PFSK-1 (cell line): ENCODE data around the gene WFDC5.

Experiments used
- FOXP2 ChIP-seq: optimal IDR thresholded peaks from 2 replicates; pipeline ENCODE3; 2011; ENCODE audit warnings: borderline replicate concordance, control low read depth, inconsistent platforms; ENCODE audit not compliant: insufficient read depth; ENCODE audit errors: extremely low read length, extremely low read depth
- POLR2AphosphoS5 ChIP-seq: IDR thresholded peaks from 2 replicates; pipeline ENCODE4 v1.6.1; 2012; ENCODE audit warnings: low read depth, mild to moderate bottlenecking, control low read depth, low read length, moderate library complexity
- SIN3A ChIP-seq: IDR thresholded peaks from 2 replicates; pipeline ENCODE4 v1.6.1; 2012; ENCODE audit warnings: mild to moderate bottlenecking, low read length, moderate library complexity, borderline replicate concordance; ENCODE audit not compliant: insufficient read depth
- TAF1 ChIP-seq: IDR thresholded peaks from 2 replicates; pipeline ENCODE4 v1.6.1; 2012; ENCODE audit warnings: low read length, control low read depth, borderline replicate concordance; ENCODE audit not compliant: insufficient read depth
- TF ChIP-seq, protein P1 (sequence below), 2 experiments: IDR thresholded peaks; 2 replicates each; pipeline versions ENCODE4 v1.6.1 to v1.8.0; 2011 to 2012; ENCODE audit warnings: low read depth in 2 of 2, low read length in 2 of 2, control low read depth in 1 of 2, inconsistent platforms in 1 of 2, mild to moderate bottlenecking in 1 of 2, moderate library complexity in 1 of 2; ENCODE audit not compliant: insufficient read depth in 1 of 2

DNA sequence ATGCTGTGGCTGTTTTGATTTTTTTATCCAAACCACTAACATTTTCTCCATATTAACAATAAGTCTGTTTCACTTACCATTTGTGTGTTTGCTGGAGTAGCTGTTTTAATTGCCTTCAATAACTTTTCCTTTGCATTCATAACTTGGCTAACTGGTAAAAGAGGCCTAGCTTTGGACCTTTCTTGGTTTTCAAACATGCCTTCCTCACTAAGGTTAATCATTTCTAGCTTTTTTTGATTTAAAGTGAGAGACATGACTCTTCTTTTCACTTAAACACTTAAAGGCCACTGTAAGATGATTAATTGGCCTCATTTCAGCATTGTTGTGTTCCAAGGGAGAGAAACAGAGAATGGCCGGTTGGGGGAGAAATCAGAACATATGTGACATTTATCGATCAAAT is 6.4 kb upstream of the WFDC5 start:
- TF ChIP-seq TAF1, result no peak
- TF ChIP-seq, protein P1, sequence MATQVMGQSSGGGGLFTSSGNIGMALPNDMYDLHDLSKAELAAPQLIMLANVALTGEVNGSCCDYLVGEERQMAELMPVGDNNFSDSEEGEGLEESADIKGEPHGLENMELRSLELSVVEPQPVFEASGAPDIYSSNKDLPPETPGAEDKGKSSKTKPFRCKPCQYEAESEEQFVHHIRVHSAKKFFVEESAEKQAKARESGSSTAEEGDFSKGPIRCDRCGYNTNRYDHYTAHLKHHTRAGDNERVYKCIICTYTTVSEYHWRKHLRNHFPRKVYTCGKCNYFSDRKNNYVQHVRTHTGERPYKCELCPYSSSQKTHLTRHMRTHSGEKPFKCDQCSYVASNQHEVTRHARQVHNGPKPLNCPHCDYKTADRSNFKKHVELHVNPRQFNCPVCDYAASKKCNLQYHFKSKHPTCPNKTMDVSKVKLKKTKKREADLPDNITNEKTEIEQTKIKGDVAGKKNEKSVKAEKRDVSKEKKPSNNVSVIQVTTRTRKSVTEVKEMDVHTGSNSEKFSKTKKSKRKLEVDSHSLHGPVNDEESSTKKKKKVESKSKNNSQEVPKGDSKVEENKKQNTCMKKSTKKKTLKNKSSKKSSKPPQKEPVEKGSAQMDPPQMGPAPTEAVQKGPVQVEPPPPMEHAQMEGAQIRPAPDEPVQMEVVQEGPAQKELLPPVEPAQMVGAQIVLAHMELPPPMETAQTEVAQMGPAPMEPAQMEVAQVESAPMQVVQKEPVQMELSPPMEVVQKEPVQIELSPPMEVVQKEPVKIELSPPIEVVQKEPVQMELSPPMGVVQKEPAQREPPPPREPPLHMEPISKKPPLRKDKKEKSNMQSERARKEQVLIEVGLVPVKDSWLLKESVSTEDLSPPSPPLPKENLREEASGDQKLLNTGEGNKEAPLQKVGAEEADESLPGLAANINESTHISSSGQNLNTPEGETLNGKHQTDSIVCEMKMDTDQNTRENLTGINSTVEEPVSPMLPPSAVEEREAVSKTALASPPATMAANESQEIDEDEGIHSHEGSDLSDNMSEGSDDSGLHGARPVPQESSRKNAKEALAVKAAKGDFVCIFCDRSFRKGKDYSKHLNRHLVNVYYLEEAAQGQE (IDR thresholded peaks at IDR 0.05; ENCODE audit: insufficient read depth in 1 of 2, low read depth in 2 of 2, low read length in 2 of 2), result no peak
- TF ChIP-seq SIN3A, result no peak
- TF ChIP-seq POLR2AphosphoS5, result no peak
- no peak for TF ChIP-seq FOXP2
